ENCODE results near the gene SETBP1. TPM values are rescaled to one million over a fixed set of nuclear protein-coding genes. Genes with fewer than 3 reads are reported as not detected.

The SETBP1 gene
- total RNA-seq, 1 experiment from 2014 or later, result 14.0 TPM

DNA sequence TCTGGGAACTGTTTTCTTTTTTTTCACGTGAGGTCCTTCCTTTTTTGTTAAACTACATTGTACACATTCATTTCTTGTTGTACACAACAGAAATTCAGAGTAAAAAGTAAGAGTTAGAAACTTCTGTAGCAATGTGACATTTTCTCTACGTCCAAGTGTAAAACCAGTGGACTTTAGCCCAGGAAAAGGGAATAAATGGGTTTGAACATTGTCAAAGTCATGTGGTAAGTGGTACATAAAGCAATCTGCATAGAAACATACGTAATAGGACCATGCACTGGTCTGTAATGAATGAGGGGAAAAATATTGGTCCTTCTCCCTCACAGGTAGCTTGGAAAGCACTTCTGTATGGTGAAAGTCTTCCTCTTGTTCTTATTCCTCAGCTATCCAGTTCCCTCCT lies 421.4 kb downstream of the SETBP1 start:
- no peaks in the 10 kb centered on the region for H3K9me3 ChIP-seq (ENCODE audit: low read depth, low read length, poor library complexity, severe bottlenecking)
- no peaks in the 10 kb centered on the region for H3K27me3 ChIP-seq (replicated peaks; ENCODE audit: insufficient read depth, low read depth, low read length, poor library complexity)
- H3K36me3 ChIP-seq (ENCODE audit: insufficient read depth, low read length, poor library complexity, severe bottlenecking), result no peaks in the 10 kb centered on the region
- ChIA-PET CTCF (no interaction called here), POLR2A (ENCODE audit: low non-redundant PET) (no interaction called here)
- TF ChIP-seq EZH2 (IDR thresholded peaks at IDR 0.05; ENCODE audit: borderline replicate concordance, low read depth, low read length, poor library complexity, severe bottlenecking), result no peak
- TF ChIP-seq, protein P1, sequence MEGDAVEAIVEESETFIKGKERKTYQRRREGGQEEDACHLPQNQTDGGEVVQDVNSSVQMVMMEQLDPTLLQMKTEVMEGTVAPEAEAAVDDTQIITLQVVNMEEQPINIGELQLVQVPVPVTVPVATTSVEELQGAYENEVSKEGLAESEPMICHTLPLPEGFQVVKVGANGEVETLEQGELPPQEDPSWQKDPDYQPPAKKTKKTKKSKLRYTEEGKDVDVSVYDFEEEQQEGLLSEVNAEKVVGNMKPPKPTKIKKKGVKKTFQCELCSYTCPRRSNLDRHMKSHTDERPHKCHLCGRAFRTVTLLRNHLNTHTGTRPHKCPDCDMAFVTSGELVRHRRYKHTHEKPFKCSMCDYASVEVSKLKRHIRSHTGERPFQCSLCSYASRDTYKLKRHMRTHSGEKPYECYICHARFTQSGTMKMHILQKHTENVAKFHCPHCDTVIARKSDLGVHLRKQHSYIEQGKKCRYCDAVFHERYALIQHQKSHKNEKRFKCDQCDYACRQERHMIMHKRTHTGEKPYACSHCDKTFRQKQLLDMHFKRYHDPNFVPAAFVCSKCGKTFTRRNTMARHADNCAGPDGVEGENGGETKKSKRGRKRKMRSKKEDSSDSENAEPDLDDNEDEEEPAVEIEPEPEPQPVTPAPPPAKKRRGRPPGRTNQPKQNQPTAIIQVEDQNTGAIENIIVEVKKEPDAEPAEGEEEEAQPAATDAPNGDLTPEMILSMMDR (conservative IDR thresholded peaks at IDR 0.05; ENCODE audit: low read depth, low read length), result no peak
- H3K27ac ChIP-seq (ENCODE audit: low read depth, low read length, poor library complexity, severe bottlenecking), result no peak overlapping the region
- BruUV-seq (replicated peaks), result no TSS peak
- intact Hi-C loops (cut with micrococcal nuclease; ENCODE audit: unreplicated experiment), result no loop called here
- H3K4me1 ChIP-seq (ENCODE audit: insufficient read depth, low read length, poor library complexity, severe bottlenecking), result no peaks in the 10 kb centered on the region
- no peak overlapping the region for H3K4me3 ChIP-seq (ENCODE audit: low read depth, low read length, poor library complexity, severe bottlenecking)
- DNase-seq (ENCODE audit: low spot score), result no peak

DNA sequence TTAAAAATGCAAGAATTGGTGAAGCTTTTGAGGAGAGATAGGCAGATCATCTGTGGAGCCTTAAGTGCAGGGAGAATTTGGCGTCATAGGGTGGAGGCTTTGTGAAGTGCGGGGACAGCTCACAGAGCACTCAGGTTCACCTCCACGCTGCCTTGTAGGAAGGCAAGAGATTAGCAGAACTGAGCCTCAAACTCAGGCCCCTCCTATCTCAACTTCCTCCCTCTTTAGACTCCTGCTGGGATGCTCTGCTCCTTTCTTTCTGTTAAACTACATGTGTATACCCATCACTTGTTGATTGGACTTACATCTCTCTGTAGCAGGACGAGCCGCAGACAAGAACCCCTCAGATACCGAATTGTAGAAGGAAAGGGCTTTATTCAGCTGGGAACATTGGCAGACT lies 422.2 kb downstream of the SETBP1 start:
- no peak for TF ChIP-seq EZH2 (IDR thresholded peaks at IDR 0.05; ENCODE audit: borderline replicate concordance, low read depth, low read length, poor library complexity, severe bottlenecking)
- TF ChIP-seq, protein P1 (conservative IDR thresholded peaks at IDR 0.05; ENCODE audit: low read depth, low read length), result no peak
- intact Hi-C loops (cut with micrococcal nuclease; ENCODE audit: unreplicated experiment), result no loop called here
- BruUV-seq (replicated peaks), result no TSS peak
- no peaks in the 10 kb centered on the region for H3K9me3 ChIP-seq (ENCODE audit: low read depth, low read length, poor library complexity, severe bottlenecking)
- H3K36me3 ChIP-seq (ENCODE audit: insufficient read depth, low read length, poor library complexity, severe bottlenecking), result no peaks in the 10 kb centered on the region
- no peak overlapping the region for H3K4me3 ChIP-seq (ENCODE audit: low read depth, low read length, poor library complexity, severe bottlenecking)
- CTCF ChIA-PET, result no interaction called here
- no peak overlapping the region for H3K27ac ChIP-seq (ENCODE audit: low read depth, low read length, poor library complexity, severe bottlenecking)
- H3K27me3 ChIP-seq (replicated peaks; ENCODE audit: insufficient read depth, low read depth, low read length, poor library complexity), result no peaks in the 10 kb centered on the region
- POLR2A ChIA-PET (ENCODE audit: low non-redundant PET), result no interaction called here
- H3K4me1 ChIP-seq (ENCODE audit: insufficient read depth, low read length, poor library complexity, severe bottlenecking), result no peaks in the 10 kb centered on the region
- DNase-seq (ENCODE audit: low spot score), result no peak

GRCh38 chr18:45103319-45104048 lies 422.8 kb downstream of the SETBP1 start:
- Histone ChIP-seq H3K36me3 (ENCODE audit: insufficient read depth, low read length, poor library complexity, severe bottlenecking) (no peaks in the 10 kb centered on the region), H3K27ac (ENCODE audit: low read depth, low read length, poor library complexity, severe bottlenecking) (no peak overlapping the region), H3K27me3 (replicated peaks; ENCODE audit: insufficient read depth, low read depth, low read length, poor library complexity) (no peaks in the 10 kb centered on the region), H3K9me3 (ENCODE audit: low read depth, low read length, poor library complexity, severe bottlenecking) (no peaks in the 10 kb centered on the region), H3K4me1 (ENCODE audit: insufficient read depth, low read length, poor library complexity, severe bottlenecking) (no peaks in the 10 kb centered on the region), H3K4me3 (ENCODE audit: low read depth, low read length, poor library complexity, severe bottlenecking) (no peak overlapping the region)
- intact Hi-C loops (cut with micrococcal nuclease; ENCODE audit: unreplicated experiment), result no loop called here
- no TSS peak for BruUV-seq (replicated peaks)
- no peak for DNase-seq (ENCODE audit: low spot score)
- ChIA-PET CTCF (no interaction called here), POLR2A (ENCODE audit: low non-redundant PET) (no interaction called here)
- TF ChIP-seq, protein P1 (conservative IDR thresholded peaks at IDR 0.05; ENCODE audit: low read depth, low read length), result no peak
- TF ChIP-seq EZH2 (IDR thresholded peaks at IDR 0.05; ENCODE audit: borderline replicate concordance, low read depth, low read length, poor library complexity, severe bottlenecking), result no peak
